UCSD-AML1 (cell line): ENCODE results near the gene TMEM165.
A peak's percentile ranks its signal among the peaks of the same experiment; 100 is the strongest.
"Not testable (repeated sequence)": the region's sequence is repeated elsewhere in the genome, so short reads cannot be mapped to it uniquely, and the experiment has no call there.

Source experiments
- DNase-seq: peaks from one replicate; lab custom pipeline; 2025; ENCODE audit not compliant: unreplicated experiment; lab: John Stamatoyannopoulos, UW

TMEM165 gene, protein sequence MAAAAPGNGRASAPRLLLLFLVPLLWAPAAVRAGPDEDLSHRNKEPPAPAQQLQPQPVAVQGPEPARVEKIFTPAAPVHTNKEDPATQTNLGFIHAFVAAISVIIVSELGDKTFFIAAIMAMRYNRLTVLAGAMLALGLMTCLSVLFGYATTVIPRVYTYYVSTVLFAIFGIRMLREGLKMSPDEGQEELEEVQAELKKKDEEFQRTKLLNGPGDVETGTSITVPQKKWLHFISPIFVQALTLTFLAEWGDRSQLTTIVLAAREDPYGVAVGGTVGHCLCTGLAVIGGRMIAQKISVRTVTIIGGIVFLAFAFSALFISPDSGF

GRCh38 chr4:55395529-55396307, at the start of gene TMEM165:
Gene TMEM165 (plus strand): TSS chr4:55395957. CDS start chr4:55396190, 233 bp downstream.
- peak; percentile 89 for DNase-seq

DNA sequence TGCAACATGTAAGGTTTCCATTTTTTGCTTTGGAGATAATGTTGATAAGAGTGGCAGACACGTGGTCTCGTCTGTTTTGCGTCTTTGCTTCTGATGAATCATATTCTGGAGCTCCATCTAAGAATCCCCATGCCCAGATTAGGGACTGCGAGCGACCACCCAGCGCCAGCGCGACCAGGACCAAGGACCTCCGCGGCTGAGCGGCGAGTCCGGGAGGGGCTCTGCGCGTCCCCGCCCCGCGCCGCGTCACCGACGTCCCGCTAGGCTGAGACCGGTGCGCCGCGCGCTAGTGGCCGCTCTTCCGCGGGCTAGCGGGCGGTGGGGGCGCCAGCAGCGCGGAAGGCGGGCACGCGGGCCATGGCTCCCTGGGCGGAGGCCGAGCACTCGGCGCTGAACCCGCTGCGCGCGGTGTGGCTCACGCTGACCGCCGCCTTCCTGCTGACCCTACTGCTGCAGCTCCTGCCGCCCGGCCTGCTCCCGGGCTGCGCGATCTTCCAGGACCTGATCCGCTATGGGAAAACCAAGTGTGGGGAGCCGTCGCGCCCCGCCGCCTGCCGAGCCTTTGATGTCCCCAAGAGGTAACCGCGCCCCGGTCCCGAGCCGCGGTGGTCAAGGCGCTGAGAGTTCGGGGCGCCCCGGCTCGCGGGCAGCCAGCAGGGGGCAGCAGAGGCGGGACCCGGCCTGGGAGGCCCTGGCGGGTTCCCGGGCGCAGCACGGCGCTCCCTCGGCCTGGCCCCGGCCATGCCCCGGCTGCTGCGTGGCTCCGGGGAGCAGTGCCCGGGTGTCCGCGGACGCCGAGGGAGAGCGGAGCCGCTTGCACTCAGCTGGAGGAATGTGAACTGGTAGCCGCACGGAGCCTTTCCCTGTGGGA, 49.5 kb upstream of the TMEM165 start, which contains the start of gene SRD5A3:
Gene SRD5A3 (plus strand): TSS at position 263 of the 871 bp plus-strand sequence. CDS start 95 bp downstream, at position 358.
- peak; percentile 91 for DNase-seq

DNA sequence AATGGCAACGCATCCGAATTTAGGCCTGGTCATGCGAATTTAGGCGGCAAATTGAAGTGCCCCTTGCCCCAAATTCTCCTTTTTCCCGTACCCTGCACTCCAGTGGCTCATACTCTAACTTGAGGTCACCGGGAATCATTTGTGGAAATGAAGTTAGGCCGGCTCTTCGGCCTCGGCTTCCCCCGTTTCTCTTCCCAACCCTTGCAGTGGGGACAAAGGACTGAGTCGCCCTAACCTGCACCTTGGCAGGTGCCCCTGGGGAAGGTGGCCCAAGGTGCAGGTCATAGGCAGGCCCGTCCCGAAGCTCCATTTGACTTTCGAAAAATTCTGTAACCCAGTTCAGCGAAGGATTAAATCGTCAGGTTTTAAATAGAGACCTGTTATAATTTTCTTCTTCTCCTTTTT, 48.9 kb upstream of the TMEM165 start:
- DNase-seq, result no peak

DNA sequence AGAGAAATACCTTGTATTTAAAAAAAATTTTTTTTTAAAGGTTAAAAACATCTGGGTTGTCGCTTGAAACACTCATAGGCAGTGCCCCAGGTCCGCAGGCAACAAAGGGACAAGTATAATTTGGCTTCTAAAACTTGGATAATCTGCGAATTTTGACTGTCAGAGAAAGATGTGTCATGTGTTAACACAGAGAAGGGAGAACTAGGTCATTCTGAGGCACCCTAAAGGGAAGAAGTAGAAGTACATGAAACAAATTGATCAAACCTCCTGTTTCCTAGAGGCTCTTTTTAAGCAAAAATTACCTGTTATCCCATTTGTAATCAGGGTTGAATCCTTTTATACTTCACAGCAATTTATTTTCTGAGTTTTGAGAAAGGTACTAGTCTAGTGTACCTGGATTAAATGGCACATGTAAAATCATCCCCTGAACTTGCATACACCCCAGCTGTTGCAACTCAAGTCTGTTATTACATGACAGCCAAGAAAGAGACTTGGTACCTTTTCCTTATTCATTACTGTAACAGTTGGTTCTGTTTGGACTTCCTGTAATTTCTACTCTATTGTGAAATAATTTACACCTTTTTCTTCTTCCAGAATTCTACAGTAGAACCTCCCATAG, 48.0 kb upstream of the TMEM165 start:
- no peak for DNase-seq

DNA sequence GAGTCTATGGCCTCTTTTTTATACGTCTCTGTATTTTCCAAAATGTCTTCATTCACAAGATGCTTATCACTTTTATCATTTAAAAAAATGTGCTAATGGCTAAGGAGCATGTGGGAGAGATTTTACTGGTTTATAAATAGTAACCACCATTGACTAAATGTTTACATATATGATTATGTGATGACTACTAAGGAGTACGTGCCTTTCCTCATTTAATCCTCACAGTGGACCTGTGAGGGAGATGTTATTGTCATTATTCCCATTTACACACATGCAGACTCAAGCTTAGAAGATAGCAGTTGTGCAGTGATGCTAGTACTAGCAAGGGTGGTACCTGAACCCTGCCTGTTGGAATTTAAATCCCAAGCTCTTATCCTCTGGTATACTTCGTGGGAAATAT, 47.3 kb upstream of the TMEM165 start:
- DNase-seq, result no peak

DNA sequence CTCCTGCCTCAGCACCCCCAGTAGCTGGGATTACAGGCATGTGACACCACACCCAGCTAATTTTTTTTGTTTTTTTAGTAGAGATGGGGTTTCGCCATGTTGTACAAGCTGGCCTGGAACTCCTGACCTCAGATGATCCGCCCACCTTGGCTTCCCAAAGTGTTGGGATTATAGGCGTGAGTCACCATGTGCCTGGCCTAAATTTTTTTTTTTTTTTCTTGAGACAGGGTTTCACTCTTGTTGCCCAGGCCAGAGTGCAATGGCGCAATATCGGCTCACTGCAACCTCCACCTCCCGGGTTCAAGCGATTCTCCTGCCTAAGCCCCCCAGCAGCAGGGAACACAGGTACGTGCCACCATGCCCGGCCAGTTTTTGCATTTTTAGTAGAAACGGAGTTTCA, 44.9 kb upstream of the TMEM165 start:
- DNase-seq, result not testable (repeated sequence)

- DNase-seq, result no peak
Observed at GRCh38 chr4:55351824-55352223, 43.9 kb upstream of the TMEM165 start.

- no peak for DNase-seq
Observed at GRCh38 chr4:55352726-55353125, 43.0 kb upstream of the TMEM165 start.

GRCh38 chr4:55353228-55353747, 42.5 kb upstream of the TMEM165 start:
- DNase-seq, result not testable (repeated sequence)

GRCh38 chr4:55354648-55355047, 41.1 kb upstream of the TMEM165 start:
- DNase-seq, result no peak

- no peak for DNase-seq
Observed at GRCh38 chr4:55355555-55355954, 40.2 kb upstream of the TMEM165 start.

- DNase-seq, result no peak
Observed at GRCh38 chr4:55356991-55357461, 38.7 kb upstream of the TMEM165 start.

- DNase-seq, result no peak
Observed at GRCh38 chr4:55358246-55358645, 37.5 kb upstream of the TMEM165 start.

DNA sequence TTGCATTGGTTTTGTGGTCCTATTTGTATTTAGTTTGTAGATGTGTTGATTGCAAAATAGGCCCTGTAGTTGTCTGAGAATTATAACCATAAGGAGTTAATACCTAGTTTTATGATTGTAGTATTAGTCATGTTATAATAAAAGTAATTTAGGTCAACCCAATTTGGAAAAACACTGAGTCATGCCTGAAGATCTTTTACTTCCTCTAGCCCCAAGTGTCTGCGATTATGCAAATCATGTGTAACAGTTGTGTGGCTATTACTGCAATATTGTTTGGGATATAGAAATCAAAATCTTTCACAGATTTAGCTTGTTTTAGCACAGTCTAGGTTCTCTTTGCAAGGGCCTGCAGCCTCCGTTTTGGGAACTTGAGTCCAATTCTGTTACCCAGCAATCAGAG, 37.1 kb upstream of the TMEM165 start:
- DNase-seq, result no peak

GRCh38 chr4:55359397-55359916, 36.3 kb upstream of the TMEM165 start:
- DNase-seq, result no peak

DNA sequence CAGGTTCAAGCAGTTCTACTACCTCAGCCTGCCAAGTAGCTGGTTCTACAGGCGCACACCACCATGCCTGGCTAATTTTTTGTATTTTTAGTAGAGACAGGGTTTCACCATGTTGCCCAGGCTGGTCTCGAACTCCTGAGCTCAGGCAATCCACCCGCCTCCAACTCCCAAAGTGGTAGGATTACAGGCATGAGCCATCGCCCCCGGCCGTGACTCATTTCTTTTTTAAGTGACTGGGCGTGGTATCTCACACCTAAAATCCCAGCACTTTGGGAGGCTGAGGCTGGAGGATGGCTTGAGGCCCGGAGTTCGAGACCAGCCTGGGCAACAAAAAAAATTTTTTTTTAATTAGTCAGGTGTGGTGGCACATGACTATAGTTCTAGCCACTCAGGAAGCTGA, 32.8 kb upstream of the TMEM165 start:
- DNase-seq, result not testable (repeated sequence)

GRCh38 chr4:55363691-55364351, 31.9 kb upstream of the TMEM165 start:
- DNase-seq, result no peak

- DNase-seq, result no peak
Observed at GRCh38 chr4:55364691-55365344, 30.9 kb upstream of the TMEM165 start.

DNA sequence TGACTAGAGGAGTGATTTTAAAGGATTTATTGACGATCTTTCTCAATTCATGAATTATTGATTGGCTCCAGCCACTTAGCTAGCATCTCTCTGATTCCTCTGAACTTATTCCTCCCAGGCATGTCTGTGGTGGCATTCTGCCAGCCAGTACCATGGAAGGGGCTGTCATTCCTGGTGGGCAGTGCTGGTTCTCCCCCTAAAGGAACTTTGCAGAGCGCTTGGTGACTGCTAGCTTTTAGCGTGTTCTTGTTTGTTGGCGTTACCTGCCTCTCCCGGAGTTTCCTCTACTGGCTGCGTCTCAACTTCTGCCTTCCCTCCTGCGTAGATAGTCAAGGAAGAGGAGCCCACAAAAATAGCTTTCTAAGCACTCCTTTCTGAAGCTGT, 30.4 kb upstream of the TMEM165 start:
- DNase-seq, result no peak
